Erythroblast (primary cell): ENCODE data around the gene BBS7.

ENCODE experiments used
- GATA1 ChIP-seq: IDR thresholded peaks from 2 replicates; pipeline ENCODE4 v1.6.1; 2011; ENCODE audit warnings: low read depth, mild to moderate bottlenecking, control low read depth, low read length, moderate library complexity
- POLR2A ChIP-seq: IDR thresholded peaks from 2 replicates; pipeline ENCODE4 v1.6.1; 2011; ENCODE audit warnings: mild to moderate bottlenecking, low read length

DNA sequence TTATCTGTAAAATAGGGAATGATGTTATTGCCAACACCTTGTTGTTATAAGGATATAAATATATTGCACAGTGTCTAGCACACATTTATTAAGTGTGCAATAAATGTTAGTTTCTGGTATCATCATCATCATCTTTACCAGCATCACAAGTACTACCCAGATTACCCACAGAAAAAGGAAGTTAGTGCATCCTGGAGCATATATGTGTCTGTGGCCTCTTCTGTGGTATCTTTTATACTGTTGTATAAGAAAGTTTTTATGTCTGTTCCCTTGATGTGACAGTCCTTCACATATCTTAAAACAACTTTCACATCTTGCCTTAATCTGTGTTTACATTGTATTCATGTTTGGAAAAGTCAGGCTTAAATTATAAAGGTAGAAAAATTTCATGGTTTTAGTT, 59.2 kb downstream of the BBS7 start:
- TF ChIP-seq POLR2A (no peak), GATA1 (no peak)
